Activated CD4-positive, alpha-beta T cell treated with anti-CD3 and anti-CD28 coated beads, Interleukin-2, amount 50 U/mL, for 48 hours (primary cell): Measurements from ENCODE around the gene RUNDC3A.

ENCODE experiments used
- DNase-seq, 2 experiments: peaks; one replicate each; pipeline ENCODE4 v3.0.0-alpha.2; 2020

Gene RUNDC3A

DNA sequence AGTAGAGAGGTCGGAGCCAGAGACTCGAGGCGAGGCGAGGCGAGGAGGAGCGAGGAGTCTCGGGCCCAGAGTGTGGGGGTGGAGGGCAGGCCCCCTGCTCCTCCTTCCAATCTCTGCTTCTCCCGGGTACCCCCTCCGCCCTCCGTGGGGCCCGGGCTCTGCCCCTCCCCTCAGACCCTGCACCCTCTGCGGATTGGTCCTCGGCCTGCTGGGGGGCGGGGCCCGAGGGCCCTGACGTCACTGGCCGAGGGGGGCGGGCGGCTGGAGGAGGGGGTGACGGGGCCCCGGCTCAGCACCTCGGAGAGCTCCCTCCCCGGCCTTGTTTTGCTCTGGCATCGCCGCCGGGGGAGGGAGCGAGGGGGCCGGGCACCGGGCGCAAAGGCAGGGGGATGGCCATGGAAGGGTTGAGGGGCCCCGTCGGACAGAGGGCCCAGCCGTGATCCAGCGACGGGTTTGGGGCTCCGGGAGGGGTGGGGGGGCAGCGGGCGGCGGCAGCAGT, at the start of gene RUNDC3A:
Gene RUNDC3A, plus strand, starts transcription at position 282 of the 499 bp plus-strand sequence. CDS start 232 bp downstream, outside the sequence.
- DNase-seq, result peak; percentile 83 to 86

DNA sequence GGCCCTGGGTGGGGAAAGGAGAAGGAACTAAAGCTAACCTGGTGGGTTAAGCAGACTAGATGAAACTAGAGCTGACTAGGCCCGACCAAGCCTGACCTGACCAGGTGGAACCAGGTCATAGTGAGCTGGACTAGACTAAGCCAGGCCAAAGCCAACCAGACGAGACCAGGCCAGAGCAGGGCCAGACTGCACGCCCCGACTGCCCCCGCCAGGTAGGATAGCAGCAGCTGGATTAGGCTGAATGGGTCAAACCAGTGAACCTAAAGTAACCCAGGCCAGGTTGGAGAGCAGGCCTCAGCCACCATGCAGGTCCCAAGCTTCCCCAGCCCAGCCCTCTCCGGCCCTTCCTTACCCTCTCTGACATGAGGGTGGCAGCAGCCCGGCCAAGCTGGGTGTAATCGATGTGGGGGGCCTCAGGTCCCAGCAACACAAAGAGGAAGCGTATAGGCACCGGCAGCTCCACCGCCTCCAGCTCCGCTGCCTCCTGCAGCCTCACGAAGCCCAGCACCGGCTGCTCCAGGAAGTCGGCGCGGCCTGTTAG, 49.5 kb upstream of the RUNDC3A start:
- no peak for DNase-seq

DNA sequence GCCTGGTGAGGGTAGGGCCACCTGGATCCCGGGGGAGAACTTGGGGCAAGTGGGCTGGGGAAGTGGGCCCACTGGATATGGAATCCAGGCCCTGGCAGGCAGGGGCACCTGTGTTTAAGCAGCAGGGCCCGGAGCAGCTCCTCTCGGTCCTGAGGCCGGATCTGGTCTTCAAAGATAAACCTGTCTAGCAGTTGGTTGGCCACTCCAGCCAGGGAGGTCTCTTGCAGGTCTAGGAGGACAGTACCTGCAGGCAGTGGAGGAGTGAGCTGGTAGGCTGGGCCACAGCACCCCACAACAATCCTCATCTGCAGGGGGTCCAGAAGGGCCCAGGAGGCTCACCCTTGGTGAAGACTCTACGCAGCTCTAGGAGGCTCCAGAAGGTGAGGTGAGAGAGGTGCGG, 48.1 kb upstream of the RUNDC3A start:
- no peak for DNase-seq

DNA sequence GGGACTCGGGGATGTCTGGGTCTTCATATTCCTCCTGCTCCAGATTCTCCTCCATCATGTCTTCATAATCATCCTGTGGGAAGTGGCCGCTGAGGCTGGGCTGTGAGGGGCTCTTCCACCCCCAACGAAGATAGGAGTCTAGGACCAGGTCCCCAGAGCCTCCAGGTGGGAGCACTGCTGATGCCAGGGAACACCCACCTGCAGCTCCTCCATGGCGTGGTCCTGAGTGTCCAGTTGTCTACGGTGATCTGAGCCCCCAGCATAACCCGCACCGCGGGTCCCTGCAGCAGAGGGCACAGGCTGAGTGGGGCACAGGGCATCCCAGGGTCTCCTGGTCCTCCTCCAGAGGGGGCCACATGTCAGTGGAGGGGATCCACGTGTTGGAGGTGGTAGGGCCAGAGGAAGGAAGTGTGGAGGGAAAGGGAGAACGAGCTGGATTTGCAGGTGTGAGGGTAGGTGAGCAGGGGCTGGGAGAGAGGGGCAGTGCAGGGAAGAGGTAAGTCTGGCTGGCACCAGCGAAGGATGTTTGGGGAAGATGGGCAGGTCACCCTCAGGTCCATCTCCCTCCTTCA, 45.7 kb upstream of the RUNDC3A start:
- DNase-seq, result no peak

DNA sequence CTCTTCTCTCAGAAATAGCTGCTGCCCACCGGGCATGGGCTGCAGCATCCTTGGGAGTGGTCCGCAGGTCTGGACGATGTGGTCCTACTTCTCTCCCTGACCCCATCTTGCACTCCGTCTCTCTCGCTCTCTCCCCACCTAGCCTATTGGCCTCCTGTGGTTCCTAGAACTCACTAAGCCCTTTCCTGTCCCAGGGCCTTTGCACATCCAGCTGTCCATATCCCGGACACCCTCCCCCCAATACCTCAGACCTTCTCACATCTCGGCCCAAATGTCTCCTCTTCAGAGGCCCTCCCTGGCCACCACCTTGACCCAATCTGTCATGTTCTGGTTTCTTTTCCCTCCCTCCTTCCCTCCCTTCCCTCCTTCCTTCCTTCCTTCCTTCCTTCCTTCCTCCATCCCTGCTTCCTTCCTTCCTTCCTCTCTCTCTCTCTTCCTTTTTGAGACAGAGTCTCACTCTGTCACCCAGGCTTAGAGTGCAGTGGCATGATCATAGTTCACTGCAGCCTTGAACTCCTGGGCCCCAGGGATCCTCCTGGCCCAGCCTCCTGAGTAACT, 45.0 kb upstream of the RUNDC3A start:
- DNase-seq, result no peak

DNA sequence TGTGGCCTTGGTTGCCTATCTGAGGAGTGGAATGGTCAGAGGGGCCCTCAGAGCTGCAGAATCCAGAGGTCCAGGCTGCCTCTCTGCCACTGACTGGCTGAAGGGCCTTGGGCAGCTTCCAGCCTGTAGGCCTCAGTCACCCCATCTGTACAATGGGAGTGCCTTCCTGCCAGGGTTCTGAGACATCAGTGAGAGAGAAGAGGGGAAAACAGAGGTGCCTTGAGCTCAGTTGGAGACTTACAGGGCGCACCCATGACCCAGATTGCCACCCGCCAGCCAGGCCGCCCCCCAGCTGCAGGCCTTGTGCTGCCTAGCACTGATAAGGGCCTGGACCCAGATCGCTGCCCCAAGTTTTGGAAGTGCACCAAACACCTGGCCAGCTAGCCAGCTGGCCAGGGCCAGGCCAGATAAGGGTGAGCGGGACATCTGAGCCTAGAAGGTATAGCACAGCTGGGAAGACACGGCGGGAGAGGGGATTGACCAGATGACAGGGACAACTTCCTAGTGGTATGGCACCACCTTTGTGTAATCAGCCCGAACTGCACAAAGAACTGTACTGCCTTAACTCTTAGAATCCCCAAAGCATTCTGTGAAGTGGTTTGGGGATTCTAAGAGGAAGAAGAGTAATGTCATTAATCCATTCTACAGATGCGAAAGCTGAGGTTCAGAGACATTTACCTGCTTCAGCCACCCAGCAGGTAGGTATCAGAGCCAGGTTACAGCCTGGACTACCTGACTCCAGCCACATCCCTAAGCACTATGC, 41.8 kb upstream of the RUNDC3A start:
- no peak for DNase-seq

DNA sequence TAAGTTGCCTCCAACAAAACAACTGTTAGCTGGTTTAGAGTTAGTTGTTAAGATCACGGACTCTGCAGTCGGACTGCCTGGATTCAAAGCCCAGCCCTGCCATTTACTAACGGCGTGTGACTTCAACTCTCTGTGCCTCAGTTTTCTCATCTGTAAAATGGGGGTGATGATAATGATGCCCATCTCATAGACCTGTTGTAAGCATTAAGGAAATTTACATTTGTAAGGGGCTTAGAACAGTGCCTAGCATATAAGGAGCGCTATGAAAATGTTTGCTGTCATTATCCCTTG, 41.3 kb upstream of the RUNDC3A start:
- no peak for DNase-seq

DNA sequence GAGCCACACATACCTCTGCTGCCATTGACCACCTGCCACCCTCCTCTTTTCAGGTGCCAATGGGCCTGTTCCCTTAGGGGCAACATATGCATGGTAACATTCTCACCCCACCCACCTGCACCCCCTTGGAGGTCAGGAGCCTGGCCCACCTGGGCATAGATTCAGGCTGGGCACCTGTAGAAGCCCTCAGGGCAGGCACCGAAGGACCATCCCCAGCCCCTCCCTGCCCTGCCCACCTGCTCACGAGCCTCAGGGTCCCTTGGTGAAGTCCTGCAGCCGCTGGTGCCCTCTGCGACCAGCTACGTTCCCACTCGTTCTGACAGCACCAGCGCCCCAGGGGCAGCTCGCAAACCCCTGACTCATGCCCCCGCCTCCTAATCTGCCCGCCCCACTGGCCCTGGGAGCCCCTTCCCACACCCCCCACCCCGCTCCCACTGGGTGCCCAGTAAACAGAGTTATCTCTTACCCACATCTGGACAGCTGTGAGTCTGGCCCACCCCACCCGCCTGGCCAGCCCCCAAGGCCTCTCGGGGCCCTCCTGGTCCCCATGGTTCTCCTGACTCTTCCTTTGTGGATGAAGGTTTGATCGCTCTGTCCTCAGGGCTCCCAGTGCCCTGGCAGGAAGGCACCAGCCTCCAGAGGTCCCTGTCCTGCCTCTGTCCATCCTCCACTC, 40.4 kb upstream of the RUNDC3A start, which contains the start of gene SLC4A1:
Gene SLC4A1, minus strand, starts transcription at position 318 of the 673 bp plus-strand sequence. CDS start 5,269 bp downstream, outside the sequence.
- no peak for DNase-seq

DNA sequence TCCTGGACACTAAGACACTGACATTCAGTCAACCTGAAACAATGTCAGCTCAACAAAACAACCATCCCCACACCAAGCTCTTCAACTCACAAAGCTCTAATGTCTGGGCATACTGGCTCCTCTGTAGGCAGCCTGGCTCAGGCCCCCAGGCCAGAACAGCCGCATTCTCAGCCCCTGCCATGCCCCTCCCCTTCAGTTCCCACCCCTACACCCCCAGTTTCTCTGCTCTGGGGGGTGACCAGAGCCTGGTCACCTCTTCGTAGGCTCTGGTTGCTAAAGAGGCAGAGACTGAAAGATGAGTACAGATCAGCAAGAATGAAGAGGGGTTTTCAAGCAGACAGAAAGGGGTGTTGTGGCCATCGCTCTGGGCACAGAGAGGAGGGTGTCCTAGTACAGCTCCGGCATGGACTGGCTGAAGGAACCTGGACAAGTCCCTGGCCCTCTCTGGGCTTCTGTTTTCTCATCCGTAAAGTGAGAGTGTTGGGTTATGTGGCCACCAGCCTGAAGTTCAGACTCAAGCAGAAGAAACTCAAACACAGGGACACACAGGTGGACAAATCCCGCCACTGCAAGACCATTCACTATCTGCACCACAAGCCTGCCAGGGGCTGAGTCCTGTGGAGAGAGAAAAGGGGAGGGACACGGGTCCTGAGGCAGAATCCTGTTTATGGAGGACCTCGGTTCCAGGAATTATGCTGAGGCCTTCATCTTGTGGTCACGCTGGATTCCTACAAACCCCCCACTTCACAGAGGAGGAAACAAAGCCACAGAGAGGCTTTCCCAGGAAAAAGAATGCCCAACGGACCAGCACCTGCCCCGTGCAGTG, 39.5 kb upstream of the RUNDC3A start:
- DNase-seq, result no peak

DNA sequence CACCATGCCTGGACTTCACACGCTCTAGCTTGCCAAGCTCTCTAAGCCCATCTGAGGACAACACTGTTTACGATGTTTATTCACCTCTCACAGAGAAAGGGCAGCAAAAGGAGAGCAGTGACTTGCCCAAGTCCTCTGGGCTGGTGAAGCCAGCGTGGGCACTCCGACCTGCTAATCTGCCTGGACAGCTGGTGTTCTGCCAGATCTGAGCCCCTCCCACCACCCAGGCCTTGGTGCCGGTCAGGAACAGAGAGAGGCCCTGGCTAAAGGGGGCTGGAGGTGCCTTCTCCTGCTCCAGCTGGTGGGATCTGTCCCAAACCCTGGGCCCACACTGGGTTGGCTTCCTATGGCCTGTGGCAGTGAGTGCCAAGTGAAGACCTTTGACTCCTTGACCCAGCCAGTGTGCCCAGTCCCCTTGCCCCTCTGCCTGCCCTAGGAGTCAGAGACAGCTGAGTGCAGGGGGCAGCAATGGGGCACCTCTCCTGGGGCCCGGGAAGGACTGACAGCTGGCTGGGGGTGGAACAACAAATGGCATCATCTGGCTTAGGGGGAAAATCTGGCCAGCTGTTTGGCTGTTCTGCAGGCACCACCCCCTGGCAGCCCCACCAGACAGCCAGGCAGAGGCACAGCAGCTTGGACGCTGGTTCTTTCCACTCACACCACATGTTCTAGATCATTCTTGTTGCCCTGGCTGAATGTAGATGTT, 38.7 kb upstream of the RUNDC3A start:
- no peak for DNase-seq

DNA sequence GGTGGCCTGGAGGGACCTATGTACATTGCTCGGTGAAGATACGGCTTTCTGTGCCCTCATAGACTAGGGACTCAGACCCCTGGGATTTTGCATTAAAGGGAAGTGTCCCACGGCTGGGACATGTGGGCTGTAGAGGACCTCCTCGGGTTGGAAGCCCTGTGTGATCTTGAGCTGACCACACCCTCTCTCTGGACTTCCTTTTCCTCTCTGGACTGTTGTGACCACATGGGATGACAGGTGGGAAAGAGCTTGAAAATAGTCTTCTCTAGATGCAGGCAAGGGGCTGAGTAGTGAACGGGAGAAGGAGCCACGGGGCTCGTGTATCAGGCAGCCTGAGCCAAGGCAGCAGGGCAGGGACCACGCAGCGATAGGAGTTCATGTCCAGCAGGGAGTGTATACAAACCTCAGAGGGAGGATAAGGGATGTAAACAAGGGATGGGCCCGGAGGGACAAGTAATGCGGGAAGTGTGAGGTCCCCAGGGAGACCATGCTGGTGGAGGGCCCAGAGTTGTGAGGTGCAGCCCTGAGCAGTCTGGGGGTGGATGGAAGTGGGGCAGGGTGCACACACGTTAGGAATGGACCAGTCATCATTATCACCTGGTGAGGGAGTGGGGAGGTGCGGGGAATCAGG, 36.0 kb upstream of the RUNDC3A start:
- no peak for DNase-seq

DNA sequence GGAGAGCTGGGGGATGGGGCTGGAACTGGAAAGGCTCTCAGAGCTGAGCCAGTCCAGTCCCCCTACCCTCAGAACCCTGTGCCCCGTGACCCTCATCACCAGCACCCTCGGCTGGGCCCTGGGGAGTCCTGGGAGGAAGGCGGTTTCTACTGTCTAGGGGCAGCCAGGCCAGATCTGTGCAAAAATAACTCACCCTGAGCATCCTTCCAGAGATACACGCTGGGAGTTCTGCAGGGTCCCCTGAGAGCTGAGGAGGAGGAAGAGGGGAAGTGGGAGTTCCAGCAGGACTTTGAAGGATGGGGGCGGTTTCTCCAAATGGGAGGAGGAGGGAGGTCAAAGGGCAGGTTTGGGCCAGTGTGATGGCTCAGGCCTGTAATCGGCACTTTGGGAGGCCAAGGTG, 35.4 kb upstream of the RUNDC3A start:
- DNase-seq, result no peak

DNA sequence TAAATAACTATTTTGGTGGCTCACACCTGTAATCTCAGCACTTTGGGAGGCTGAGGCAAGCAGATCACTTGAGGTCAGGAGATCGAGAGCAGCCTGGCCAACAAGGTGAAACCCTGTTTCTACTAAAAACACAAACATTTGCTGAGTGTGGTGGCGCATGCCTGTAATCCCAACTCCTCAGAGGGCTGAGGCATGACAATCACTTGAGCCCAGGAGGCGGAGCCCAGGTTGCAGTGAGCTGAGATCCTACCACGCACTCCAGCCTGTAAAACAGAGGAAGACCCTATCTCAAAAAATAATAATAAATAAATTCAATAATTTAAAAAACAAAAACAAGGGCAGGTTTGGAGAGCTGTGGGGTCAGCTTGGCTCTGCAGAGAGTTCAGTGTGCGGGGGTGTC, 34.8 kb upstream of the RUNDC3A start:
- no peak for DNase-seq

DNA sequence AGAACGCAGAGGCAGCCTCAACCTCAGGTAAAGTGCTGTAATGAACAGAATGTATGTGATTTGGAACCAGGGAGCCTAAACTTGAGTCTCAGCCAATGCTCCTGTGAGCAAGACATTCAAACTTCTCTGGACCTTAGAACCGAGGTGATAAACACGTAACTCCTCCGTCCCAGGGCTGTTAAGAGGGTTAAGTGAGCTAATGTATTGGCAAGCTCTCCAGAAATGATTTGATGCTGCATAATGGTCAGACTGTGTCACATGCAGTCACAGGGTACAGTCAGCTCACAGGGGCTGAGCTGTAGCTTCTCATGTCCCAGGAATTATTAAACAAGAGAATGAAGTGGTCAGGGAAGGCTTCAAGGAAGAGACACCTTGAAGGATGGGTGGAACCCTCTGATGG, 30.4 kb upstream of the RUNDC3A start:
- DNase-seq, result no peak

DNA sequence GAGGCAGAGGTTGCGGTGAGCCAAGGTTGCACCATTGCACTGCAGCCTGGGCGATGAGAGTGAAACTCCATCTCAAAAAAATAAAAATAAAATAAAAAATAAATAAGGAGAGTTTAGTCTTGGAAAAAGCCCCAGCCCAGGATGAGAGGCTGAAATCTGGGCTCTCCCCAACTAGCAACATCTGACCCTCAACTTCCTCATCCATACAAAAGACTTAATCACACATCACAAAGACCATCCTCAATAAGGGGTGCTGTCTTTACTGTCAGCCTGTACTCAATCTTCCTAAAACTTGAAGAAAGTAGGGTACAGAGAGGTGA, 29.1 kb upstream of the RUNDC3A start:
- no peak for DNase-seq

DNA sequence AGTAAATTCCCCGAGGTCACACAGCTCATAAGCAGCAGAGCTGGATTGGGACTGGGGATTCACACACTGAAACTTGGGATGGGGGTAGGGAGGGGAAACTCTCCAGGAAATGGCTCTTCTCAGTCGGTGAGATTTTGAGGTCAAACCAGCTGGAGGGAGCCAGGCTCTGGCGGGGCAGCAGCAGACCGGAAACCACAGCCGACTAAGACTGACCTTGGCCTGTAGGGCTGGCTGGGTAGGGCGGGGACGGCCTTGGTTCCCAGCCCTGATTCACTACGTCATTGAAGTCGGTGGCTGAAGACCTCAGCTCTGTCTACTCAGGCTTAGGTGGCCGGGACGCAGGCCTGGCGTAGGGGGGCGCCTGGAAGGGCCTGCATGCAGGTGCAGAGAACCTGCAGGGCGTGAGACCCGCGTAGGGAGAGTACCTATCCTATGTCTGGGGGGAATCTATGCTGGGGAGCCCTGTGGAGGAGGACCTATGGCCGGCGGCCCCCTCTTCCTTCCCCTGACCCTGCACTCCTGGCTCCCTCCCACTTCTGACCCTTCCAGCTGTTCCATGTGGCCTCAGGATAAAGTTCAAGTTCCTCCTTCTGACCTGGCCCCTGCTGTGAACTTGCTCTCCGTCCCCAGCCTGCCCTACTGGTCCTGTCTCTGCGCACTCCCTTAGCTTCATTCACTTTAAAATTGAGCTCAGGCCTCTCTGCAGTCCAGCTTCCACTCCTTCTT, 28.6 kb upstream of the RUNDC3A start:
- peak; percentile 7 to 11 for DNase-seq

DNA sequence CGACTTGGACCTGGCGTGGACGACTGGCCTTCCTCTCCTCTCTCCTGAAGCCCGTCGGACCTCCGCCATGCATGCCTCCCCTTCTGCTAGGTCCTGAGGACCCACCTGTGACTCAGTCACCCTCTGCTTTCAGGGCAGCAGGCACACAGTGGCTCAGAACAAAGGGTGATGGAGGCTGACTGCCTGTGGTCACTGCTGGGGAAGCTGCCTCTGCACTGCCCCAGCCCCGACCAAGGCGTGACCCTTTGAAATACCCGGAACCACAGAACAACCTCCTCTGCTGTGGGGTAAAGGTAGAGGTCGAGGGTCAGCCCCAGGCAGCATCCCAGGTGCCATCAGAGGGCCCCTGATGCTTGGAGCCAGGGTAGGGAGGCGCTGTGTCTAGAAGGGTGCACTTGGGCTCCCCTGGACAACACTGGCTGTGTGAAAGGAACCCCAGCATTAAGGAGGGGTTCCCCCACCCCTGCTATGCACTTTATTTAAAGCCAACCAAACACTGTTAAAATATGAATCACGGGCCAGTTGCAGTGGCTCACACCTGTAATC, 27.9 kb upstream of the RUNDC3A start:
- no peak for DNase-seq

DNA sequence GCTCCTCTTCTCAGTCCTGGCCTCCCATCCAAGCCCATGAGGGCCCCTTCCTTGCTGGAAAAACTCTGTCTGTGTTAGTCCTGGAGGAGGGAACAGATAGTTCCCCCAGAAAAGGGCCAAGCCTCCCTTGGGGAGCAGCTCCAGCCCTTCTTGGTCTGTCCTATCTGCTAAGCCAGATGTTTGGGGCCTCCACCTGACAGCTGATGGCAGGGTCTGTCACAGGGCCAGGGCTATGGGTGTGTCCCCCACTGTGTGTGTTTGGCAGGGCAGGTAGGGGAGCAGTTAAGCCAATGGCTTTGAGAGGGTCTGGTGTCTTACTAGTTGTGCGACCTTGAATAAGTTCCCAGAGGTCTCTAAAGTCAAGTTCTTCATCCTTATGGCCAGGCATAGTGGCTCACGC, 26.8 kb upstream of the RUNDC3A start:
- DNase-seq, result no peak

DNA sequence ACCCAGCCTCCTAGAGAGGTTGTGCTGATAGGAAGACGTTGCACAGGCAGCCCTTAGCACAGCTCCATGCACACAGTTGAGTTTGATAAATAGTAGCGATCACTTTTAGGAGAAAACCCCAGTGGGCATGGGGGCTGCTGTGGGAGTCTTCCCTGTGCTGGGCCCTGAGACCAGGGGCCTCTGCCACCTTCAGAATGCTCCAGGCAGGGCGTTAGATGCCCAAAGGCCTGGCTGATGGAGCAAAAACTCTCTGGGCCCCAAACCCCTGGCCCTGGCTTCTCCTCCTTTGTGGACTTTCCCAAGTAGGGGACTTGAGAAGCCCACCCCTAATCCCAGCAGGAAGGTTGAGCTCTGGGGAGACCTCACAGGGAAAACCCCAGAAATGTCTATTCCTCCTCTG, 26.1 kb upstream of the RUNDC3A start:
- DNase-seq, result no peak

DNA sequence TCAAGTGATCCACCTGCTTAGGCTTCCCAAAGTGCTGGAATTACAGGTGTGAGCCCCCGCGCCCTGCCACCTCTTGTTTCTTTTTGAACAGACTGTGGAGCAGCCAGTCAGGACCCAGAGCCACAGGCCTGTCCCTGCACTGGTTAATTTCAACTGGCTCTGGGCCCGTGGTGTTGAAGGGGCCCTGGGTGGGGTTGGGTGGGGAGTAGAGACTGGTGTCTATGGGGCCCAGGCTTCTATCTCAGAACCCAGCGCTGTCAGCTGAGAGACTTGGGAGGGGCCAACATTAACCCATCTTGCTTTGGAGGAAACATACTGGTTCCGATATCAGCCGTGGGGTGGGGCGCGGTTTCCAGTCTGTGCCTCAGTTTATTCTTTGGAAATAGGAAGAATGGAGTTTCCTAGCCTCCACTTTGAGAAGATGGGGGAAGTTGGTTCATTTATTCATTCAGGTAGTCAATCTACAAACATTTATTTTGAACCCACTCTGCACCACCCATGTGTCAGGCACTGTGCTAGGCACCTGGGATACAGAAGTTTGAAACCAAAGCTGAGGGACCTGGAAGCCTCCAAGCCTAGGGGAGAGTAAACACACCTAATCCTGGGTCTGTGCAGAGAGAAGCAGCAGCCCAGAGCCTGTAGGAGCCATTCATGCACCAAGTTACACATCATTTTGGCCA, 24.9 kb upstream of the RUNDC3A start:
- DNase-seq, result no peak
